ENCODE results near the gene CADPS2.

DNA sequence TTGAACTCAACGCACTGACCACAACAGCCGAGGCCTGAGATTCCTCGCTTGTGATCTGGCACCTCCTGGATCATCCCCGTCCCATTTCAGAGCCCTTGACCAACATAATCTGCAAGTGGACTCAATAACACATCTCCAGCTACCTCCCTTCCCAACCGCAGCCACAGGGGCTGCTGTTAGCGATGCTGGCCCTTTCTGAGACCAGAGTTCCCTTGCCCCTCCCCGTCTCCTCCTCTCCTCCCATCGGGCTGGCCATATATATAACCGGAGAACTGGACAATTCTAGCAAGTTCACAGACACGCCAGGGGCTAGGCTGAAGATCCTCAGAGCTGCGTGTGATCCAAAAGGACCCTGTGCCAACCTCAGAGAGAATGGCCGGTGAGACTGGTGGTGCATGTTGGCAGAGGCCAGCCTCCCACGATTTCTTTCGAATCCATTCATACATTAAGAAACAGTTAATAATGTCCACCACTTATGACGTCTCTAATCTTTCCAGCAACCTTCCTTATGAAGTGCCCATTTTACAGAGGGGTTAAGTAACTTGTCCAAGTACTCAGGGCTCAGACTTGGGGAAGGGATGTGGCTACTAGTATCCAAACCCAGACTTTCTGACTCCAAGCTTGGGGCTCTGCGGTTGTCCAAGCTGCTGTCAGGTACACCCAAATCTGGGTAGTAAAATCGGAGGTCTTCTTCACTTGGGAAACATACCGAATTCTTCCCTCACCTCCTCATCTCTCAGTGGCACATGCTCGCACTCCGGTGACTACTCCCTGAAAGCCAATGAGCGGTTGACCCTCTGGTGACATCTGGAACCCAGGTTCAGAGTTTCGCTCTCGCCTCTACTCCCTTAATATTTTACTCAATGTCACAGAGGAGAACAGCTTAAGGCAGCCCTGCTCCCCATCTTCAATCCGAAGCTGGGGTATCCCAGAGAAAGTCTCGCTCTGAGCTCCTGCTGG lies 570.5 kb downstream of the CADPS2 start:
- TF ChIP-seq, protein P1, sequence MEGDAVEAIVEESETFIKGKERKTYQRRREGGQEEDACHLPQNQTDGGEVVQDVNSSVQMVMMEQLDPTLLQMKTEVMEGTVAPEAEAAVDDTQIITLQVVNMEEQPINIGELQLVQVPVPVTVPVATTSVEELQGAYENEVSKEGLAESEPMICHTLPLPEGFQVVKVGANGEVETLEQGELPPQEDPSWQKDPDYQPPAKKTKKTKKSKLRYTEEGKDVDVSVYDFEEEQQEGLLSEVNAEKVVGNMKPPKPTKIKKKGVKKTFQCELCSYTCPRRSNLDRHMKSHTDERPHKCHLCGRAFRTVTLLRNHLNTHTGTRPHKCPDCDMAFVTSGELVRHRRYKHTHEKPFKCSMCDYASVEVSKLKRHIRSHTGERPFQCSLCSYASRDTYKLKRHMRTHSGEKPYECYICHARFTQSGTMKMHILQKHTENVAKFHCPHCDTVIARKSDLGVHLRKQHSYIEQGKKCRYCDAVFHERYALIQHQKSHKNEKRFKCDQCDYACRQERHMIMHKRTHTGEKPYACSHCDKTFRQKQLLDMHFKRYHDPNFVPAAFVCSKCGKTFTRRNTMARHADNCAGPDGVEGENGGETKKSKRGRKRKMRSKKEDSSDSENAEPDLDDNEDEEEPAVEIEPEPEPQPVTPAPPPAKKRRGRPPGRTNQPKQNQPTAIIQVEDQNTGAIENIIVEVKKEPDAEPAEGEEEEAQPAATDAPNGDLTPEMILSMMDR (conservative IDR thresholded peaks at IDR 0.05; ENCODE audit: low read depth, low read length): no peak
- TF ChIP-seq CHD1 (IDR thresholded peaks at IDR 0.05; ENCODE audit: low read depth, low read length) (no peak), ELK1 (IDR thresholded peaks at IDR 0.05; ENCODE audit: borderline replicate concordance, low read depth, low read length) (no peak), POLR2A (IDR thresholded peaks at IDR 0.05; ENCODE audit: low read depth, low read length) (no peak), MAZ (IDR thresholded peaks at IDR 0.05; ENCODE audit: borderline replicate concordance, low read depth, low read length) (no peak), CEBPB (IDR thresholded peaks at IDR 0.05; ENCODE audit: low read depth, low read length) (no peak), RAD21 (IDR thresholded peaks at IDR 0.05; ENCODE audit: low read length) (no peak), NFE2L2 (IDR thresholded peaks at IDR 0.05; ENCODE audit: low read depth, low read length) (no peak), BHLHE40 (IDR thresholded peaks at IDR 0.05; ENCODE audit: low read depth, low read length) (no peak)
- TF ChIP-seq, protein P2, sequence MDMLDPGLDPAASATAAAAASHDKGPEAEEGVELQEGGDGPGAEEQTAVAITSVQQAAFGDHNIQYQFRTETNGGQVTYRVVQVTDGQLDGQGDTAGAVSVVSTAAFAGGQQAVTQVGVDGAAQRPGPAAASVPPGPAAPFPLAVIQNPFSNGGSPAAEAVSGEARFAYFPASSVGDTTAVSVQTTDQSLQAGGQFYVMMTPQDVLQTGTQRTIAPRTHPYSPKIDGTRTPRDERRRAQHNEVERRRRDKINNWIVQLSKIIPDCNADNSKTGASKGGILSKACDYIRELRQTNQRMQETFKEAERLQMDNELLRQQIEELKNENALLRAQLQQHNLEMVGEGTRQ (IDR thresholded peaks at IDR 0.05; ENCODE audit: low read depth, low read length): no peak
